Hematopoietic multipotent progenitor cell treated with erythropoietin and hydrocortisone succinate and interleukin-3 and kit ligand, for 4 days (in vitro differentiated cells): ENCODE data around the gene GTF3C5.
"Not testable (repeated sequence)": the region's sequence is repeated elsewhere in the genome, so short reads cannot be mapped to it uniquely, and the experiment has no call there.

Source experiments
- DNase-seq: peaks from one replicate; pipeline ENCODE4 v3.0.0-alpha.2; 2015

GTF3C5 gene

GRCh38 chr9:133057006-133057405 lies 26.2 kb downstream of the GTF3C5 start:
- DNase-seq, result peak; percentile 72

- no peak for DNase-seq
These were observed 26.8 kb downstream of the GTF3C5 start for GRCh38 chr9:133057553-133057952.

- peak; percentile 47 for DNase-seq
These were observed 27.3 kb downstream of the GTF3C5 start for GRCh38 chr9:133058071-133058470.

- DNase-seq, result peak; percentile 84
These were observed 27.9 kb downstream of the GTF3C5 start for GRCh38 chr9:133058550-133059320.

GRCh38 chr9:133059623-133060022 lies 28.8 kb downstream of the GTF3C5 start:
- peak; percentile 62 for DNase-seq

GRCh38 chr9:133060417-133060841 lies 29.6 kb downstream of the GTF3C5 start:
- DNase-seq, result peak; percentile 81

- peak; percentile 38 for DNase-seq
These were observed 30.4 kb downstream of the GTF3C5 start for GRCh38 chr9:133061019-133061763.

GRCh38 chr9:133061764-133062145 lies 31.0 kb downstream of the GTF3C5 start, which contains the start of gene CEL:
Gene CEL (plus strand): TSS chr9:133061981. CDS start chr9:133062003, 22 bp downstream.
- not testable (repeated sequence) for DNase-seq

- peak; percentile 26 for DNase-seq
These were observed 31.8 kb downstream of the GTF3C5 start for GRCh38 chr9:133062569-133062968.

- no peak for DNase-seq
These were observed 32.3 kb downstream of the GTF3C5 start for GRCh38 chr9:133063159-133063499.

- DNase-seq, result peak; percentile 18
These were observed 32.9 kb downstream of the GTF3C5 start for GRCh38 chr9:133063500-133064231.

- DNase-seq, result no peak
These were observed 33.7 kb downstream of the GTF3C5 start for GRCh38 chr9:133064241-133065069.

- no peak for DNase-seq
These were observed 34.2 kb downstream of the GTF3C5 start for GRCh38 chr9:133065070-133065388.

- no peak for DNase-seq
These were observed 35.6 kb downstream of the GTF3C5 start for GRCh38 chr9:133066181-133066983.

GRCh38 chr9:133067006-133067405 lies 36.2 kb downstream of the GTF3C5 start:
- DNase-seq, result no peak

GRCh38 chr9:133067813-133068212 lies 37.0 kb downstream of the GTF3C5 start:
- no peak for DNase-seq

GRCh38 chr9:133068431-133068830 lies 37.6 kb downstream of the GTF3C5 start:
- DNase-seq, result not testable (repeated sequence)

- not testable (repeated sequence) for DNase-seq
These were observed 39.7 kb downstream of the GTF3C5 start for GRCh38 chr9:133070500-133070961.

- DNase-seq, result not testable (repeated sequence)
These were observed 40.2 kb downstream of the GTF3C5 start for GRCh38 chr9:133070985-133071384.

GRCh38 chr9:133071484-133072150 lies 40.8 kb downstream of the GTF3C5 start:
- no peak for DNase-seq

- DNase-seq, result not testable (repeated sequence)
These were observed 41.4 kb downstream of the GTF3C5 start for GRCh38 chr9:133072210-133072609.
